ENCODE data around the gene CDK2AP2. TPM values are rescaled to one million over a fixed set of nuclear protein-coding genes. Genes with fewer than 3 reads are reported as not detected.
"Not testable (repeated sequence)": the region's sequence is repeated elsewhere in the genome, so short reads cannot be mapped to it uniquely, and the experiment has no call there.

Gene CDK2AP2
- polyA plus RNA-seq, 4 donors = 28.4 to 60.1 (median 44.1) TPM

DNA sequence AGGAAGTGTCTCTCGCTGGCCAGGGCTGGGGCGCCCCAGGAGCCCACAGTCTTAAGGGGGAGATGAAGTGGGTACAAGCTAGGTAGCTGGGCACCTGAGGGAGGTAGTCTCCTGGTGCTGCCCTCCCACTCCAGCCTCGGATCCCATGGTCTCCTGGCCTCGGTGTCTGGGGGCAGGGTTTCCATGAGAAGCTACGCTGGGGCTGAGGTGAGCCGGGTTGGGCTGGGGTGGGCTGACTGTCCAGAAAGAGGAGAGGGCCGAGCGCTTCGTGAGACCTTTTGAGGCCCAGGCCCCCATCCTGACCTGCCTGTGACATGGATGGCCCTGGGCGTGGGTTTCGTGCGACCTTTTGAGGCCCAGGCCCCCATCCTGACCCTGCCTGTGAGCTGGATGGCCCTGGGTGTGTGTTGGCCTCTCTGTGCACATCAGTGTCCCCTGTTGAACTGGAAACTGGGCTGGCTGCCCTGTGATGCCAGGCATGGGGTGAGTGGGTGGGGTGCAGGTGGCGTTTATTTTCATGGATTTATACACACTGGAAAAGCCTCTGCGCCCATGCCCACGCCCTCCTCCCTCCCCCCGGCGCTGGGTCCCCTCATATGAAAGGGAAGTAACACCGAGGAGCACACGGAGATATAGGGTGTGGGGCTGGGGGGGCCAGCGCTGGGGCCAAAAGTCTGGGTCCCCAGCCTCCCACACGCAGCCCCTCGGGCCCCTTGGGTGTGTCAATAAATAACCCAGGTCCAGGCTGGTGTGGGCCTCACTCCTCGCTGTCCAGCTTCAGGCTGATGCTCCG, 16.5 kb downstream of the CDK2AP2 start:
- DNase-seq (ENCODE audit: low read depth in 4 of 4, low spot score in 3 of 4) = no peak

DNA sequence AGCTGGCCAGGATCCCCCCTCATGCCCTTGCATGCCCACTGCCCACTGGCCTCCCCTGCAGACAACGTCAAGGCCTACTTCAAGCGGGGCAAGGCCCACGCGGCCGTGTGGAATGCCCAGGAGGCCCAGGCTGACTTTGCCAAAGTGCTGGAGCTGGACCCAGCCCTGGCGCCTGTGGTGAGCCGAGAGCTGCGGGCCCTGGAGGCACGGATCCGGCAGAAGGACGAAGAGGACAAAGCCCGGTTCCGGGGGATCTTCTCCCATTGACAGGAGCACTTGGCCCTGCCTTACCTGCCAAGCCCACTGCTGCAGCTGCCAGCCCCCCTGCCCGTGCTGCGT, 17.3 kb downstream of the CDK2AP2 start:
- no peak for DNase-seq (ENCODE audit: low read depth in 4 of 4, low spot score in 3 of 4)

DNA sequence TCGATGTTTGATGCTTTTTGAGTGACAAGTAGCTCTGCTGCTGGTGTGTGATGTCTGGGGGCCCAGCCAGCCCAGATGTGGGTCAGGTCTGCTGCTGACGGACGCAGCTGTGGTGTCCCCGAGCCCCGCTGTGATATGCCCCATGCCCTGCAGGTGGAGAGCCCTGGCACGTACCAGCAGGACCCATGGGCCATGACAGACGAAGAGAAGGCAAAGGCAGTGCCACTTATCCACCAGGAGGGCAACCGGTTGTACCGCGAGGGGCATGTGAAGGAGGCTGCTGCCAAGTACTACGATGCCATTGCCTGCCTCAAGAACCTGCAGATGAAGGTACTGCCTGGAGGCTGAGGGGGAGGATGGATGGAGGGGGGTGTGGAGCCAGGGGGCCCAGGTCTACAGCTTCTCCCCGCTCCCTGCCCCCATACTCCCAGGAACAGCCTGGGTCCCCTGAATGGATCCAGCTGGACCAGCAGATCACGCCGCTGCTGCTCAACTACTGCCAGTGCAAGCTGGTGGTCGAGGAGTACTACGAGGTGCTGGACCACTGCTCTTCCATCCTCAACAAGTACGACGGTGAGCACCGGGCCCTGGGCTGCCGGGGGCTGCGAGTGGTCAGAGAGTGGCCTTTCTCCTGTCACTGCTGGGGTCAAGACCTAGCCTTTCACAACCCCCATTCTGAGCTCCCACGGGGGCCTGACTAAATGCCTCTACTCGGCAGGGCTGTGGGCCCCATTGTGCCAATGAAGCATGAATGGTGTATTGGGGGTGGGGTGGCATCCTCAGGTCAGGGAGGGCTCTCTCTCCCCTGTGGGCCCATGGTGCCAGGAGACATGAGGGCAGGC, 17.9 kb downstream of the CDK2AP2 start:
- DNase-seq (ENCODE audit: low read depth in 4 of 4, low spot score in 3 of 4) = no peak

DNA sequence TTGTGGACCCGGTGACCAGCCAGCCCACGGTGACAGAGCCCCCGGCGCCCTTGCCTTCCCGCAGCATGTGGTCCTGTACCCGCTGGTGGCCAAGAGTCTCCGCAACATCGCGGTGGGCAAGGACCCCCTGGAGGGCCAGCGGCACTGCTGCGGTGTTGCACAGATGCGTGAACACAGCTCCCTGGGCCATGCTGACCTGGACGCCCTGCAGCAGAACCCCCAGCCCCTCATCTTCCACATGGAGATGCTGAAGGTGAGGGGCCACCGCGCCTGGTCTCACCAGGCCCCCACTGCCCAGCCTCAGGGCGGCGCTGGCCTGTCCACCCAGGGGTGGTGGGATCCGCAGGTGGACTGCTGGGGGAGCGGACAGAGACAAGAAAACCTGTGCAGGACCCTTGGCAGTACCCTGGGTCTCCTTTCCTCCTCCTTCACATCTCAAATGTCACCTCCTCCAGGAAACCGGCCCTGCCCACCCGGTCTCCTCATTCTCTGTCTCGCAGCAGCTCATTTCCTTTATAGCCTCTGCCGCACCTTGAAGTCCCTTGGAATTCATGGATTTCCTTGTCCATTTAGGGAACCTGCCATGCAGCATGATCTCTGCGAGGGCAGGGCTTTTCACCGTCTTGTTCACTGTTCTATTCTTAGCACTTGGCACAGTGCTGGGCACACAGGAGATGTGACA, 18.6 kb downstream of the CDK2AP2 start:
- DNase-seq (ENCODE audit: low read depth in 4 of 4, low spot score in 3 of 4) = no peak

DNA sequence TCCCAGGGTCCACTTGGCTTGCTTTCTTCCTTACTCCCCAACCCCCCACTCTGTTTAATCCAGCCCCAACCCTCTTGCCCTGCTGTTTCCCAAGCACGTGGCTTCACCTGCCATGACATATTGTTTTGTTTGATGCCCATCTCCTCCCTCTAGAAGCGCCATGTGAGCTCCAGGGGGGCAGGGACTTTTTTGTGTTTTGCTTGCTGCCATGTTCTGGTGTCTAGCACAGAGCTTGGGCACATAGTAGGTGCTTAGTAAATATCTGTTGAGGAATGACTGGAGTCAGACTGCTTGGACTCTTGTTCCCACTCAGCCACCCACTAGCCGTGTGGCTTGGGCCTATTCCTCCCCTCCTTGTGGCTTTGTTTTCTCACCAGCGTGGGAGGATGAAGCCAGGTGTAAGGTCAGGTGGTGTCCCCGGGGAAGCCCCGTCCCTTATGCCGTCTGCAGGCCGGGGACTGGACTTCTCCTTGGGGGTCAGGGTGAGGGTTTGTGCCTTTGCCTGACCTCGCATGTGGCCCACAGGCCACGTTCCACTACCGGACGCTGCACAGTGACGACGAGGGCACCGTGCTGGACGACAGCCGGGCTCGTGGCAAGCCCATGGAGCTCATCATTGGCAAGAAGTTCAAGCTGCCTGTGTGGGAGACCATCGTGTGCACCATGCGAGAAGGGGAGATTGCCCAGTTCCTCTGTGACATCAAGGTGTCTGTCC, 21.3 kb downstream of the CDK2AP2 start:
- DNase-seq (ENCODE audit: low read depth in 4 of 4, low spot score in 3 of 4) = no peak

DNA sequence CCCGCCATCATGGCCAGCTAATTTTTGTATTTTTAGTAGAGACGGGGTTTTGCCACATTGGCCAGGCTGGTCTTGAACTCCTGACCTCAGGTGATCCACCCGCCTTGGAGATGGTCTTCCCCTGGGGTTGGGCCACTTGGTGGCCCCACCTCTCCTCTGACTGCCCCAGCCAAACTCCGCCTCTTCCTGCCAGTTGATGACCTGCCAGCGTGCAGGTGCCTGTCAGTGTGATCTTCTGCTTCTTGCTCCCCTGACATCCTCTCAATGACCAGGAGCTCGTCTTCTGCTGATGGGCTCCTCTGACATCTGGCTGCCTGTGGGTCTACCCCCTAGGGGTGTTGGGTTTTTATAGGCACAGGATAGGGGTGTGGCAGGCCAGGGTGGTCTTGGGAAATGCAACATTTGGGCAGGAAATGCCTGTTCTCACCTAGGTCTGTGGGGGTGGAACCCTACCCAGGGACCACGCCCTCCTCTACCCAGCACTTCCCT, 22.0 kb downstream of the CDK2AP2 start:
- DNase-seq (ENCODE audit: low read depth in 4 of 4, low spot score in 3 of 4) = not testable (repeated sequence)

DNA sequence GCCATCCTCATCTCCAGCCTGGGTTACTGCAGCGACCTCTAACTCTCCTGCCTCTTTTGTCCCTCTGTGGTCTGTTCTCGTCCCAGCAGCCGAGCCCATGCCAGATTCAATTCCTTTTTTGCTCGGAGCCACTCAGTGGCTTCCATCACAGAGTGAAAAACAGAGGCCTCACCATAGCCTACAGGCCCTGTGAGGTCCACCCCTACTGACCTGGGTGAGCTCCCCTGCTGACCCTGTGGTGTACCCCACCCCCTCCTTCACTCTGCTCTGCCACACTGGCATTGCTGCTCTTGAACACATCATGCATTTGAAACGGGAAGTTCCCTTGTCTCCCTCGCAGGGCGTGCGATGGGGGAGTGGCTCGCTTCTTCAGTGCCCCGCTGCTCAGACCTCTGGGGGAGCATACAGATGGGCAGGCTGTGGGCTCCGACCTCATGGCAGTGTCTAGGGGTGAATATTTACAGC, 23.1 kb downstream of the CDK2AP2 start:
- DNase-seq (ENCODE audit: low read depth in 4 of 4, low spot score in 3 of 4) = no peak

DNA sequence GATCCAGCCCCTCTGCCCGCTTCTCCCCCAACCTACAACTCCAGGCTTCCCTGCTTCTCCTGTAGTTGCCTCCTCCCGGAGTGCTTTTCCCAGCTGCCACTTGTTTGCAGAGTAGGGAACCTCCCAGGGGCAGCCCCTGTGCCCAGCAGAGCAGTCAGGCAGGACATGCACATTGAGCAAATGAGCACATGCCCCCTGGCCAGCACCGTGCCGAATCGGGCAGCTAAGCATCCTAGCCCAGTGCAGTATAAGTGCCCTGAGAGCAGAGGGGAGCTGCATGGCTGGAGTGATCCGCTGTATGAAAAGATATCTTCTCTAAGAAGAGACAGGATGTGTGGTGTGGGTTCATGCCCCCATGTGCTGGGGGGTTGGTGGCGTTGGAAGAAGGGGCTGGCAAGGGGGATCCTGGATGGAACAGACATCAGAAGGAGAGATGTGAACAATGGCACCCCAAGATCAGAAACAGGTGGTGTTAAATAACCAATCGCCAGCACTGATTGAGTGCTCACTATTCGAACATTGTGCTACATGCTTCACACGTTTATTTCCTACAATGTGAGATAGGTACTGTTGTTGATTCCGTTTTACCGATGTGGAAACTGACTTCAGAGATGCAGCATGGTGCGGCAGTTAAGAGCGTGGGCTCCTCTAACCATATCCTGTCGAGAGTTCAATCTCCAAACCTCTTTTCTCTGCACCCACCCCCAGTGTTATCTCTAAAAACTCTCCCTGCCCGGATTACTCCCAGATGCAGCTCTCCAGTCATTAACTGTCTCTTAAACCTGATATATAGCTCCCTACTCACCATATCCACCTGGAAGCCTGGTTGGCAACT, 23.9 kb downstream of the CDK2AP2 start:
- DNase-seq (ENCODE audit: low read depth in 4 of 4, low spot score in 3 of 4) = no peak

DNA sequence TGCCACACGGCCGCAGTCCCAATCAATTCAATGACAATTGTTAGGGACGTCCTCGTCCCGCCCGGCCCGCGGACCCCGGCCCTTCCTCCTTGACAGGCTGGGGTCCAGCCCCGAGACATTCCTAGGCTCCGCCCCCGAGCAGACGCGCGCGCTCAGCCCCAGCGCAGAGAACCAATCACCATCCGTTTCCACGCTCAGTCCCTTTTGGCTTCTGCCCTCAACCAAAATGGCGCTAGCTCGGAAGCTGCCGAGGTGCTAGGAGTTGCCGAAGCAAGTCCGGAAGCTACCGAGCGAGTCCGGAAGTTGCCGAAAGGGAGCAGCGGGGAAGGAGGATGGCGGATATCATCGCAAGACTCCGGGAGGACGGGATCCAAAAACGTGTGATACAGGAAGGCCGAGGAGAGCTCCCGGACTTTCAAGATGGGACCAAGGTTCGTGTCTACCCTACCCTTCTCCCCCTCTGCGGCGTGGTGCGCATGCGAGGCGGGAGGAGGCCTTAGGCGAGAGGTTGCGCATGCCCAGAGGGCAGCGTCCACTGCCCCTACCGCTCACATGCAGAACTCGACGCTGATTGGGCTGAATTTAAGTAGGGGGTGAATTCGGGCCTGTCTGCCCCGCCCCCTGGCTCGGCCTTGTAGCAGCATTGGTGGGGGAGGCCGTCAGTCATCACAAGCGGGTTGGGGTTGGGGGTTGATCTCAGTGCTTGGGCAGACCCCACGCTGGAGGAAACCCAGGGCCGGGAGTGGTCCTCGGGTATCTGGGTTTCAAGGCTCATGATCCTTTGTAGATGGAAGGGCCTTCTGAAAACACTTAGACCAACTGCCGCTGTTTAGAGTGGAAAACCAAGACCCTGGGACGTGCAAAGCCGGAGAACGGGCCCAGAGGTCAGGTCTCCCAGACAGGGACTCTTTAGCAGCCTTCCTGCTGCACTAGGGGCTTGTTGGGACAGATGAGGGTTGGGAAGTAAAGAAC, 24.8 kb downstream of the CDK2AP2 start, which contains the start of gene AIP:
Gene AIP, plus strand, starts transcription at position 200 of the 972 bp plus-strand sequence. Its CDS starts 133 bp downstream, at position 333.
- peak; percentile 95 to 97 (median 96) for DNase-seq (ENCODE audit: low read depth in 4 of 4, low spot score in 3 of 4)

DNA sequence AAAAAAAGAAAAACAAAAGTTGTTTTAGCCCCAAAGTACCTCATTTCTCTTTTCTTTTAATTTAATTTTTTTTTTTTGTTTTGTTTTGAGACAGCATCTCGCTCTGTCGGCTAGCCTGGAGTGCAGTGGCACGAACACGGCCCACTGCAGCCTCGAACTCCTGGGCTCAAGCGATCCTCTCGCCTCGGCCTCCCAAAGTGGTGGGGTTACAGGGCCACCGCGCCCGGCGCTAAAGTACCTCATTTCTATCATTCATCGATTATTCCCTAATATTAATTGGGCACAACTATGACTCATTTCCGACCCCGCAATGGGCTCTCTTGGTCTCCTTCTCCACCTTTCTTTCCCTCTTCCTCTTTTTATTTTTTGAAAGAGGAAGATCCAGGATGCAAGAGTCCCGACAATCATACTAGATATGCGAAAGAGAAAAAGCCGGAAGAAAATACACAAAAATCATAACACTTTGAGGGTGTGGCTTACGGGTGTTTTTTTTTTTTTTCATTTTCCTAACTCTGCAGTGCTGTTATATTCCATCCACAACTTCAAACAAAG, 25.6 kb downstream of the CDK2AP2 start:
- DNase-seq (ENCODE audit: low read depth in 4 of 4, low spot score in 3 of 4) = no peak

DNA sequence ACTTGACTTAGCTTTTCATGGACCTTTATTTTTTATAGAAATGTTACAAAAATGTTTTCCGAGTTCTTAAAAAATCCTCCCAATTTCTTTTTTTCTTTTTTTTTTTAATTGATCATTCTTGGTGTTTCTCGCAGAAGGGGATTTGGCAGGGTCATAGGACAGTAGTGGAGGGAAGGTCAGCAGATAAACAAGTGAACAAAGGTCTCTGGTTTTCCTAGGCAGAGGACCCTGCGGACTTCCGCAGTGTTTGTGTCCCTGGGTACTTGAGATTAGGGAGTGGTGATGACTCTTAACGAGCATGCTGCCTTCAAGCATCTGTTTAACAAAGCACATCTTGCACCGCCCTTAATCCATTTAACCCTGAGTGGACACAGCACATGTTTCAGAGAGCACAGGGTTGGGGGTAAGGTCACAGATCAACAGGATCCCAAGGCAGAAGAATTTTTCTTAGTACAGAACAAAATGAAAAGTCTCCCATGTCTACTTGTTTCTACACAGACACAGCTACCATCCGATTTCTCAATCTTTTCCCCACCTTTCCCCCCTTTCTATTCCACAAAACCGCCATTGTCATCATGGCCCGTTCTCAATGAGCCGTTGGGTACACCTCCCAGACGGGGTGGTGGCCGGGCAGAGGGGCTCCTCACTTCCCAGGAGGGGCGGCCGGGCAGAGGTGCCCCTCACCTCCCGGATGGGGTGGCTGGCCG, 30.5 kb downstream of the CDK2AP2 start:
- not testable (repeated sequence) for DNase-seq (ENCODE audit: low read depth in 4 of 4, low spot score in 3 of 4)

DNA sequence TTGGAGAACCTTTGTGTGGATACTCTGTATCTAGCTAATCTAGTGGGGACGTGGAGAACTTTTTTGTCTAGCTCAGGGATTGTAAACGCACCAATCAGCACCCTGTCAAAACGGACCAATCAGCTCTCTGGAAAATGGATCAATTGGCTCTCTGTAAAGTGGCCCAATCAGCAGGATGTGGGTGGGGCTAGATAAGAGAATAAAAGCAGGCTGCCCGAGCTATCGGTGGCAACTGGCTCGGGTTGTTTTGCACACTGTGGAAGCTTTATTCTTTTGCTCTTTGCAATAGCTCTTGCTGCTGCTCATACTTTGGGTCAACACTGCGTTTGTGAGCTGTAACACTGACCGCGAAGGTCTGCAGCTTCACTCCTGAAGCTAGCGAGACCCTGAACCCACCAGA, 31.3 kb downstream of the CDK2AP2 start:
- DNase-seq (ENCODE audit: low read depth in 4 of 4, low spot score in 3 of 4) = not testable (repeated sequence)

DNA sequence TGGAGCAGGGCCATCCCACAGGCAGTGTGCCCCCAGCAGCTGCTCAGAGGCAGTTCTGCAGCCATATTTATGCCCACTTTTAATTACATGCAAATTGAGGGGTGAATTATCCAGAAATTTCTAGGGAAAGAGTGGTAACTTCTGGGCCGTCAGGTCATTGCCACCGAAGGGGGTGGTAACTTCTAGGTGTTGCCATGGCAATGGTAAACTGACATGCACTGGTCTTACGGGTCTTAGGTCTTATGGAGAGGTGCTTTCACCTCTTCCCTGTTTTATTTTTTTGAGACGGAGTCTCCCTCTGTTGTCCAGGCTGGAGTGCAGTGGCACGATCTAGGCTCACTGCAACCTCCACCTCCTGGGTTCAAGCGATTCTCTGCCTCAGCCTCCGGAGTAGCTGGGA, 35.1 kb downstream of the CDK2AP2 start:
- no peak for DNase-seq (ENCODE audit: low read depth in 4 of 4, low spot score in 3 of 4)

DNA sequence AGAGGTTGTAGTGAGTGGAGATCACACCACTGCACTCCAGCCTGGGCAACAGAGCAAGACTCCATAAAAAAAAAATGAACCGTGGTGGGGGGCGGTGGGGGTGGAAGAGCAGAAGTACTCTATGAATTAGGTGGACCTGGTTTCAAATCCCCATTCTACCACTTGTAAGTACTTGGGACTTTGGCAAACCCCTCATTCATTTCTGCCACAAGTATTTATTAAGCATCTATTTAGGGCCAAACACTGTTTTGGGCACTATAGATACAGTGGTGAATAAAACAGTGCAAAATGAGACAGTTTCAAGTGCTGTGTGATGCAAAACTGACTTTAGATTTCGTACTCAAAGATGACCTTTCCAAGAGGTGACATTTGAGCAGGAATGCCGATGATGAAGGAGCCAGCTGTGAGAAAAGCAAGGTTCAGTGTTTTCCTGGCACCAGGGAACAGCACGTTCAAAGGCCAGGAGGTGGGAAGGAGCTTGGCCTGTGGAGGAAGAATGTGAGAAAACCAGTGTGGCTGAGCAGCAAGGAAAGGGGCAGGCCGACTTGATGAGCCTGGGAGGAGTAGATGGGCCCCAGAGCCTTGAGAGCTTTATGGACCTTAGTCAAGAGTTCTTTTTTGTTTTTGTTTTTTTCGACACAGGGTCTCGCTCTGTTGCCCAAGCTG, 37.5 kb downstream of the CDK2AP2 start:
- DNase-seq (ENCODE audit: low read depth in 4 of 4, low spot score in 3 of 4) = no peak

DNA sequence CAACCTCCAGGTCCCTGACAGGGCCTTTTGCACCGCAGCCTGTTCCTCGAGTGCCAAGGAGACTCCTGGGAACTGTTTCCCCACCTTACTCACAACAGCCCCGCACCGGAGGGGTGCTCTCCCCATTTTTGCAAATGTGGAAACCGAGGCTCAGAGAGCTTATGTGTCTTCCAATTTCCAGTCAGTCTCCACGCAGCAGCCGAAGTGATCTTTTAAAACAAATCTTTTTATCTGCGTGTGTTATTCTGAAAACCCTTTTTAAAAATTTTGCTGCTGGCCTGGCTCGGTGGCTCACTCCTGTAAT, 38.5 kb downstream of the CDK2AP2 start:
- no peak for DNase-seq (ENCODE audit: low read depth in 4 of 4, low spot score in 3 of 4)

DNA sequence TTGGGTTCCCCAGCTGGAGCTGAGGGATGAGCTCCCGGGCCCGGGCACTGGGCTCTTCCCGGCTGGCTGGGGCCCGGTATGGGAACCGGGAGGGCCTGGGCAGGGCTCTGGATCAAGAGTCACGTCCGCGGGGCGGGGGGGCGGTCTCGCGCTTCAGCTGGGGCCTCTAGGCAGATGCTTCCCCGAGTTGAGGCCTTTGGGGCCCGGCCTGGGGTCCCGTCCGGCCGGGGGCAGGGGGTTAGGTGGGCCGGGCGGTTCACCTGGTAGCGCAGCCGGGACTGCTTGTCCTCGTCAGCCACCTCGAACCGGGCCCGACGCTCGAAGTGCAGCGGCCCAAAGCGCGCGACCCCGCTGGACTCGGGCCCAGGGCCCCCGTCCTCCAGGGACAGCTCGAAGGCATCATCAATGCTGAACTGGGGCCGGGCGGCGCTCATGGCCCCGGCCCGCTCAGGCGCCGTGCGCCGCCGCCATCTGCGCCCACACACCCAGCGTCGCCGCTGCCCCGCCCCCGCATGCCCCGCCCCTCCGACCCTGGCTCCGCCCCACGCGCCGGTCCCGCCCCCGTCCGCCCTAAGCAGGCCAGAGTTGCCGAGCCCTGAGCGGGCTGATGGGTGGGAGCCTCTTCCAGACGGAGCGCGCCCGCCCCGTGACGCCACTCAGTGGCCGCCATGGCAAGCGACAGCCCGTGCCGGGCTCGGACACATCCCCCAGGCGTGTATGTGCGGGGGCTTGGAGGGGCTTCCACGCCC, 39.0 kb downstream of the CDK2AP2 start, which contains the start of gene TMEM134:
Gene TMEM134, minus strand, starts transcription at position 493 of the 749 bp plus-strand sequence. Its CDS starts 59 bp downstream, at position 434.
- DNase-seq (ENCODE audit: low read depth in 4 of 4, low spot score in 3 of 4) = peak; percentile 74 to 84 (median 80)
